ENCODE results near the gene GPC2.

GRCh38 chr7:100152404-100152803, 24.8 kb downstream of the GPC2 start:
- TF ChIP-seq POLR2A (IDR thresholded peaks at IDR 0.05): no peak
- TF ChIP-seq CTCF (IDR thresholded peaks at IDR 0.05): no peak

All from lower leg skin (tissue), 3 donors.